Fibroblast of pulmonary artery (primary cell): ENCODE data around the gene BORA.

ENCODE experiments used
- DNase-seq: peaks from one replicate; pipeline ENCODE4 v3.0.0-alpha.2; 2010; ENCODE audit warnings: low read depth
- H3K4me3 ChIP-seq: replicated peaks from 2 replicates; pipeline ENCODE4 v1.5.1; 2011; ENCODE audit warnings: low read depth, mild to moderate bottlenecking, control low read depth, low read length, moderate library complexity
- CTCF ChIP-seq: IDR thresholded peaks from 2 replicates; pipeline ENCODE4 v1.5.1; 2011; ENCODE audit warnings: mild to moderate bottlenecking, control low read depth, low read length, inconsistent platforms; ENCODE audit errors: missing control alignments

Gene BORA

DNA sequence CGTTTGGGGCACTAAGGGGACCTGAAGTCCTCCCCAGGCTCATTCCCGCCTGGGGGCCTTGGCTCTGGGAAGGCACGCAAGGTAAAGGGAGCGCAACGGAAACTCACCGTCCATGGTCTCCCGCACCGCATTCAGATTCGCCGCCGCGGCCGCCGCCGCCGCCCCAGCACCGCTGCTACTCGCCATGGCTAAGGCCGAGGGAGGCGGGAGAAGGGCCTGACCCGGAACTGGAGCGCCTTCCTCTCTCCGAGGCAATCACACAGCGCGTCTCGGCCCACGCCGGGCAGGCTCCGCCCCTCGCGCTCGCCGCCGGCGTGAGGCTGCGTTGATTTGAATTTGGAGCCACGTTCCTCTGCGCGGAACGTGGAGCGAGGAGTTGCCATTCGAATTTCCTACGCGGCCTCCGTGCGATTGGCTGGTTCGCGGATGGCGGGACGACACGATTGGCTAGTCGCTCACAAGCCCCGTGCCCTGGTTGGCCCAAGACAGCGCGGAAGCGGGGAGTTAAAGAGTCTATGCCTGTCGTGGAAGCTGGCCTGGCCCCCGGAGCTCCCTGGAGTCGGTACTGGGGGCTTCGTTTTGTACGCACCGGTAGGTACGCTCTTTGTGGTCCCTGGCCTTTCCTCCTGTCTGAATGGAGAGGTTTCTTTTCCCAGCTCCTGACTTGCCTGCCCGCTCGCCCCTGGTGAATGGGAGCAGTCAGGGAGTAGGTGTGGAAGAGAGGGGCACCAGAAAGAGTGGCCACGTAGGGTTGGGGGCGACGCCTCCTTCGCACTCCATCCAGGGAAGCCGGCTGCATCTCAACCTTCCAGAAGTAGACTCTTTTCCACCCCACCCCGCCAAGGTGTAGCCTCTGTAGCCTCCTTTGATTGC, at the start of gene BORA, which contains the start of gene MZT1:
TSS of gene BORA (plus strand) at position 507 of the 873 bp plus-strand sequence. CDS start 1,018 bp downstream, outside the sequence.
TSS of gene MZT1 (minus strand) at position 213 of the 873 bp plus-strand sequence. CDS start at position 186, 27 bp downstream.
- no peak for TF ChIP-seq CTCF
- H3K4me3 ChIP-seq: peak within 1 kb of the TSS; percentile 98

GRCh38 chr13:72678312-72678711, 49.4 kb upstream of the BORA start:
- no peak overlapping the region for H3K4me3 ChIP-seq
- TF ChIP-seq CTCF: no peak
- no peak for DNase-seq

More for the DNA sequence above, at the start of gene BORA, which contains the start of gene MZT1:
- peak; percentile 99 for DNase-seq

- no peak overlapping the region for H3K4me3 ChIP-seq
- no peak for TF ChIP-seq CTCF
- no peak for DNase-seq
Observed at GRCh38 chr13:72680353-72680752, 47.4 kb upstream of the BORA start.

- TF ChIP-seq CTCF: no peak
Observed at GRCh38 chr13:72686766-72687165, 41.0 kb upstream of the BORA start.

DNA sequence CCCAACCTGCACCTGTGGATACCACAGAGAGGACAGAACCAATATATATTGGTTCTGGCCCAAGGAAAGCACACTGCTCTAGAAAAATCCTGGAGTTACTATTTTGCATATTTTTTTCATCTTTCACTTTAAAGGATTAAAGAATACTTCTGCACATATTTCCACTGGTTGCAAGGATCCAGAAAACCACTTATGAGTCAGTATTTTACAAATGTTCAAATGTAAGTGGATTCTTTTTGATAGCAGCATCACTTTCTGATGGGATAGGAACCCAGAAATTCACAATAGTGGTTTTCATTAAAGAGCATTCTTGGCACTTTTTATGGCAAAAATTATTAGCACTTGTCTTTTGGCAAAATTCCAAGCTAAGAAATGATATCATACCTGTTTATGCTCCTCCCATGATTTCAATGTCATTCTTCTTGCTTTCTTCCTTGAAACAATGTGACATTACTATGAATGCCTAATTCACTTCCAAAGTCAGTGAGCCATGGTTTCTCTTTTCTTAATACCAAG, 38.5 kb upstream of the BORA start:
- TF ChIP-seq CTCF: no peak
- no peak for DNase-seq
- H3K4me3 ChIP-seq: no peak overlapping the region

More at GRCh38 chr13:72686766-72687165, 41.0 kb upstream of the BORA start:
- H3K4me3 ChIP-seq: no peak overlapping the region
- DNase-seq: peak; percentile 18

GRCh38 chr13:72692884-72693514, 34.7 kb upstream of the BORA start:
- no peak for TF ChIP-seq CTCF
- H3K4me3 ChIP-seq: no peak overlapping the region
- no peak for DNase-seq
